GM04503 (cell line): ENCODE data around the gene KYAT1.
"Not testable (repeated sequence)": the region's sequence is repeated elsewhere in the genome, so short reads cannot be mapped to it uniquely, and the experiment has no call there.

Experiments used
- DNase-seq: peaks from one replicate; pipeline ENCODE4 v3.0.0-alpha.2; 2012; ENCODE audit warnings: low read depth

Gene KYAT1

DNA sequence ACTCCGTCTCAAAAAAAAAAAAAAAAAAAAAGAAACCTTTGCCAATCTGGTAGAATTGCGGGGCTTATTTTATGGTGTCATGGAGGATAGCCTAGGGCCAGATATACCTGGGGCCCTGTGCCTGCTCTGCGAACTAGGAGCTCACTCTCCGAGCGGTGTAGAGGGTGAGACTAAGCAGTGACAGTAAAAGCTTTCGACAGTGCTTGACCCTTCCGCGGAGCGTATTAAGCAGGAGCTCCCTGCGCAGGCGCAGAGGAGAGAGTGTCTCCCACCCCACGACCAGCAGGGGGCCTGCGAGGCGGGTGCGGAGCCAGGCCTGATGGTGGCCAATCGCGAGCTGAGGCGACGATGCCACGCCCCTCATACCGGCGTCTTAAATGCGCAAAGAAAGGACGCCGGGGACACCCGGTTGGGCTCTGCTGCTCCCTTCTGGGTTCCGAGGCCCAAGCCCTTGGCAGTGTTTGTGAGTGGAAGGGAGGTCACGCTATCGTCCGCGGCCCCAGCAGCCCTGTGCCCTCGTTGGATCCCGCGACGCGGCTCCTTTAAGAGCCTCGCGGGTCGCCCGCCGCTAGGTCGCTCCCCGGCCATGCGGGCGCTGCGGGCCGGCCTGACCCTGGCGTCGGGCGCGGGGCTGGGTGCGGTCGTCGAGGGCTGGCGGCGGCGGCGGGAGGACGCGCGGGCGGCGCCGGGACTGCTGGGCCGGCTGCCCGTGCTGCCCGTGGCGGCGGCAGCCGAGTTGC, 63.5 kb downstream of the KYAT1 start, which contains the start of gene ENDOG:
Gene ENDOG (plus strand): TSS at position 402 of the 740 bp plus-strand sequence. CDS start 185 bp downstream, at position 587.
- DNase-seq, result peak; percentile 76

DNA sequence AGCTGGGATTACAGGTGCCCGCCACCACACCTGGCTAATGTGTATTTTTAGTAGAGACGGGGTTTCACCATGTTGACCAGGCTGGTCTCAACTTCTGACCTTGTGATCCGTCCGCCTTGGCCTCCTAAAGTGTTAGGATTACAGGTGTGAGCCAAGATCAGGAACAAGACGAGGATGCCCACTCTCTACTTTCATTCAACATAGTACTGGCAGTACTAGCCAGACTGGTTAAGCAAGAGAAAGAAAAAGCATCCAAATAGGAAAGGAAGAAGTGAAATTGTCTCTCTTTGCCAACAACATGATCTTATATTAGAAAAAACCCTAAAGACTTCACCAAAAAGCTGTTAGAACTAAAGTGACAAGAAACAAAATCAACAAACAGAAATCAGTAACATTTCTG, 70.9 kb downstream of the KYAT1 start:
- no peak for DNase-seq

- no peak for DNase-seq
These were observed 71.9 kb downstream of the KYAT1 start for GRCh38 chr9:128809831-128810230.

GRCh38 chr9:128809036-128809599, 72.6 kb downstream of the KYAT1 start:
- no peak for DNase-seq

DNA sequence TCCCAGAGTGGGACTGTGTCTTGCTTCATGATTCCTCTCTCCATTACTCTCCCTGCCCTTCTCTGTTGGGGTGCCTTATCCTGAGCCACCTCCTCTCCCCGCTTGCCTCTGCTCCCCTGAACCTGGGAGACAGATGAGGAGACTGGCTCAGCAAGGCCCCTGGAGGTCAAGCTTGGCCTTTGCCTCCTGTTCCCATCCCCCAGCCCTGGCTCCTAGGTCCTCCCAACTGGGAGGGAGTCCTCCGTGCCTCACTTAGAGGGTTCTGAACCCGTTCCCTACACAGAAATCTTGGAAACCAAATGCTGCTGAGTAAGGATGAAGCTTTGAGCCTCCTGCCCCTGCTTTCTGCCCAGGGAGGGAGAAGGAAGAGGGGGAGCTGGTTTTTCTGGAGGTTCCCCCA, 73.2 kb downstream of the KYAT1 start:
- no peak for DNase-seq

GRCh38 chr9:128807827-128808226, 73.9 kb downstream of the KYAT1 start:
- no peak for DNase-seq

GRCh38 chr9:128805661-128806060, 76.1 kb downstream of the KYAT1 start:
- no peak for DNase-seq

DNA sequence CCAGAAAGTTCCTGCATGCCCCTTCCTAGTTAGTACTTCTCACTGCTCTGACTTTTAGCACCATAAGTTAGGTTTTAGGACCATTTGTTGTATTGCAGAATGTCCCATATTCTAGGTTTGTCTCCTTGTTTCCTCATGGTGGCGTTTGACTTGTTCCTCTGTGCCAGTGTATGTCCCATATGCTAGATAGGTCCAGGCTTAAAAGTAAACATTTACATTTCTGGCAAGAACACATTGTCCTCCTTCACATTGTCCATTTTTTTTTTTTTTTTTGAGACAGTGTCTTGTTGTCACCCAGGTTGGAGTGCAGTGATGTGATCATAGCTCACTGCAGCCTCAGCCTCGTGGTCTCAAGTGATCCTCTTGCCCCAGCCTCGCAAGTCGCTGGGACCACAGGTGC, 79.3 kb downstream of the KYAT1 start:
- no peak for DNase-seq

GRCh38 chr9:128800061-128800460, 81.7 kb downstream of the KYAT1 start:
- no peak for DNase-seq

- DNase-seq, result no peak
These were observed 82.9 kb downstream of the KYAT1 start for GRCh38 chr9:128798896-128799295.

GRCh38 chr9:128794961-128795360, 86.8 kb downstream of the KYAT1 start:
- not testable (repeated sequence) for DNase-seq

GRCh38 chr9:128792978-128793686, 88.6 kb downstream of the KYAT1 start:
- no peak for DNase-seq

DNA sequence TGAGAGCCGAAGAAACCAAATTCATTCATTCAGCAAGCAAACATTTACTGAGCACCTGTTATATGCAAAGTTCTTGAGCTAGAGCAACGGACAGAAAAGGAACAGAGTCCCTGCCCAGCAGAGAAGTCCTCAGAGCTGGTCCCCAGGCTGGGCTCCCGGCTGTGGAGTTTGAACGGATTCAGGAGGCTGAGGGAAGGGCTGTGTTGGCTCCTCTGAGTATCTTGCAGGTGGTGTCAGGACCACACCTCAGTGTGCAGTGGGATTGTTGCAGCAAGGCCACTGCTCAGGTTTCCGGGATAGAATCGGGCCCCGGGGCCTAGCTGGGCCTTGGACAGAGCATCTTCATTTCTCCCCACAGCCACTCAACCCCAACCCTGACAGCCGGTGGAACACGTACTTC, 89.6 kb downstream of the KYAT1 start:
- no peak for DNase-seq

DNA sequence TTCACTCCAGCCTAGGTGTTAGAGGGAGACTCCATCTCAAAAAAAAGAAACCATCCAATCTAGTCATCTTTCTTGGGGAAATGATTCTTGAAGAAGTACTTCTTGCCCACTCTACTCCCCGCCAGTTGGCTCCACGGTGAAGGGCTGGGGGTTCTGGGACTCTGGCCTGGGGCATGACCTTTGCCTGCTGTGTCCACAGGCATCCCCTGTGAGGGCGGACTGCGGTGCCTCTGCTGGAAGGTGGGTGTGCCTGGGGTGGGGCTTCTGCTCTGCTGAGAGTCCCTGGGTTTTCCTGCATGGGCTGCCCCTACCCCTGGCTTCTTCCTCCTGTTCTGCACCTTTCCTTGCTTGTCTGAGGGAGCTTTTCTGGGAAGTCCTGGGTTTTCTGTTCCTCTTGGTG, 91.2 kb downstream of the KYAT1 start:
- no peak for DNase-seq

DNA sequence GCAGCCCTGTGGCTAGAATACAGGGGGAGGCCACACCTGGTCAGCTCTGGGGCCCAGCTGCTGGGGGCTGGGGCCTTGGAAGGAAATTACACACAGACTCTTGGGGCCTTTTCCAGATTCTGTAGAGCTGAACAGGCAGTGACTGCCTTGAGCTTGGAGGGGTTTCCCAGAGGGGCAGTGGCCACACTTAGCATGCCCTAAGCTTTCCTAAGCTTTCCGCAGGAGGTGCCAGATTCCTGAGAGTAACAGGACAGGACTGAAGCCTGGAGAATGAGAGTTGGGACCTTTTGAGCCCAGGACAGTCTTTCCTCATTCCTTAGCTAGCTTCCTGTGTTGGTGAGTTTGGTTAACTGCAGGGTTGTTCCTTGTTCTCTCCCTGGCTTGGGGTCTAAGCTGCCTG, 93.3 kb downstream of the KYAT1 start:
- no peak for DNase-seq

GRCh38 chr9:128787659-128788058, 94.1 kb downstream of the KYAT1 start:
- no peak for DNase-seq

GRCh38 chr9:128786681-128787601, 94.8 kb downstream of the KYAT1 start, which contains the start of gene TBC1D13:
TSS of gene TBC1D13 (plus strand) at chr9:128787253. CDS start at chr9:128787354, 101 bp downstream.
- DNase-seq, result no peak

DNA sequence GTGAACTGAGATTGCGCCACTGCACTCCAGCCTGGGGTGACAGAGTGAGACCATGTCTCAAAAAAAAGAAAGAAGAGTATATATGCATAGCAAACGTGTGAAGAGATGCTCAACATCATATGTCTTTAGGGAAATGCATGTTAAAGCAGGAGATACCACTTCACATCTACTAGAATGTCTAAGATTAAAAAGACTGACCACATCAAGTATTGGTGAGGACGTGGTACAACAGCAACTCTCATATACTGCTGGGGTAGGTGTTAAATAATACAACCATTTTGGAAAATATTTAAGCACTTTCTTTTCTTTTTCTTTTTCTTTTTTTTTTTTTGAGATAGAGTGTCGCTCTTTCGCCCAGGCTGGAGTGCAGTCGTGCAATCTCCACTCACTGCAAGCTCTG, 96.3 kb downstream of the KYAT1 start:
- no peak for DNase-seq
